Subcutaneous abdominal adipose tissue (tissue), 5 donors: ENCODE measurements around the gene SCN4A.

ENCODE experiments used
- H3K27ac ChIP-seq: one replicate; pipeline ENCODE4 v1.7.0; 2013; ENCODE audit warnings: low read depth, mild to moderate bottlenecking, inconsistent platforms, low read length, moderate library complexity
- H3K27me3 ChIP-seq, 5 donors: one replicate each; pipeline ENCODE4 v1.7.0; 2013; ENCODE audit warnings: low read length in 5 of 5, inconsistent platforms in 1 of 5; ENCODE audit not compliant: control insufficient read depth in 5 of 5, insufficient read depth in 4 of 5
- H3K36me3 ChIP-seq, 5 donors: one replicate each; pipeline ENCODE4 v1.7.0; 2013; ENCODE audit warnings: low read length in 5 of 5; ENCODE audit not compliant: control insufficient read depth in 5 of 5, insufficient read depth in 5 of 5
- H3K4me1 ChIP-seq, 5 donors: one replicate each; pipeline ENCODE4 v1.7.0; 2013; ENCODE audit warnings: low read length in 5 of 5, mild to moderate bottlenecking in 3 of 5, moderate library complexity in 1 of 5; ENCODE audit not compliant: control insufficient read depth in 5 of 5, insufficient read depth in 5 of 5
- H3K4me3 ChIP-seq, 5 donors: one replicate each; pipeline ENCODE4 v1.7.0; 2013; ENCODE audit warnings: low read length in 5 of 5, low read depth in 1 of 5
- H3K9ac ChIP-seq, 5 donors: one replicate each; pipeline ENCODE4 v1.7.0; 2013; ENCODE audit warnings: low read length in 5 of 5, mild to moderate bottlenecking in 4 of 5, moderate library complexity in 3 of 5
- H3K9me3 ChIP-seq, 5 donors: one replicate each; pipeline ENCODE4 v1.7.0; 2013; ENCODE audit warnings: low read length in 5 of 5; ENCODE audit not compliant: control insufficient read depth in 5 of 5
- donor health status: healthy.
- donor health status: healthy.
- donor health status: healthy.
- donor health status: healthy.
- donor health status: healthy.

Gene SCN4A

GRCh38 chr17:63960430-63960829, 12.3 kb downstream of the SCN4A start:
- H3K27me3 ChIP-seq, result no peaks in the 10 kb centered on the region
- H3K4me1 ChIP-seq, result peaks cover 8 to 69% (median 31%) of the 10 kb centered on the region in 5 donors
- peak overlapping the region; percentile 12 to 81 (median 76) for H3K4me3 ChIP-seq
- peak overlapping the region; percentile 72 for H3K27ac ChIP-seq
- peak overlapping the region in 3 of 5 donors; percentile 31 to 79 (median 52) for H3K9ac ChIP-seq
- no peaks in the 10 kb centered on the region for H3K9me3 ChIP-seq
- peaks cover 0 to 10% (median 5%) of the 10 kb centered on the region in 5 donors for H3K36me3 ChIP-seq

- H3K9me3 ChIP-seq, result no peaks in the 10 kb centered on the region
- H3K9ac ChIP-seq, result peak overlapping the region in 4 of 5 donors; percentile 6 to 84 (median 66)
- H3K4me3 ChIP-seq, result peak overlapping the region; percentile 12 to 81 (median 76)
- H3K36me3 ChIP-seq, result peaks cover 0 to 13% (median 7%) of the 10 kb centered on the region in 5 donors
- peaks cover 8 to 72% (median 31%) of the 10 kb centered on the region in 5 donors for H3K4me1 ChIP-seq
- no peaks in the 10 kb centered on the region for H3K27me3 ChIP-seq
- peak overlapping the region; percentile 72 for H3K27ac ChIP-seq
Measured at GRCh38 chr17:63960006-63960405, 12.7 kb downstream of the SCN4A start.

GRCh38 chr17:63956296-63956920, 16.3 kb downstream of the SCN4A start:
- Histone ChIP-seq H3K27ac (no peak overlapping the region), H3K36me3 (peaks cover 0 to 25% (median 12%) of the 10 kb centered on the region in 5 donors), H3K27me3 (peaks cover 0 to 4% (median under 1%) of the 10 kb centered on the region in 5 donors), H3K9ac (no peak overlapping the region), H3K9me3 (no peaks in the 10 kb centered on the region), H3K4me1 (peaks cover 4 to 59% (median 27%) of the 10 kb centered on the region in 5 donors), H3K4me3 (no peak overlapping the region)

- no peak overlapping the region for H3K9ac ChIP-seq
- peaks cover 0 to 55% (median 21%) of the 10 kb centered on the region in 5 donors for H3K4me1 ChIP-seq
- no peaks in the 10 kb centered on the region for H3K9me3 ChIP-seq
- H3K36me3 ChIP-seq, result peaks cover 0 to 32% (median 18%) of the 10 kb centered on the region in 5 donors
- H3K27ac ChIP-seq, result no peak overlapping the region
- H3K27me3 ChIP-seq, result peaks cover 0 to 6% (median 4%) of the 10 kb centered on the region in 5 donors
- no peak overlapping the region for H3K4me3 ChIP-seq
Measured at GRCh38 chr17:63955791-63956190, 16.9 kb downstream of the SCN4A start.

- peaks cover 0 to 36% (median 19%) of the 10 kb centered on the region in 5 donors for H3K36me3 ChIP-seq
- H3K4me3 ChIP-seq, result no peak overlapping the region
- no peaks in the 10 kb centered on the region for H3K9me3 ChIP-seq
- H3K27ac ChIP-seq, result no peak overlapping the region
- no peak overlapping the region for H3K9ac ChIP-seq
- peaks cover 0 to 6% (median 4%) of the 10 kb centered on the region in 5 donors for H3K27me3 ChIP-seq
- H3K4me1 ChIP-seq, result peaks cover 0 to 56% (median 17%) of the 10 kb centered on the region in 5 donors
Measured at GRCh38 chr17:63955232-63955631, 17.5 kb downstream of the SCN4A start.

GRCh38 chr17:63954402-63955063, 18.2 kb downstream of the SCN4A start:
- peaks cover 0 to 36% (median 19%) of the 10 kb centered on the region in 5 donors for H3K36me3 ChIP-seq
- no peak overlapping the region for H3K27ac ChIP-seq
- peaks cover 0 to 9% (median 4%) of the 10 kb centered on the region in 5 donors for H3K27me3 ChIP-seq
- H3K4me3 ChIP-seq, result no peak overlapping the region
- peaks cover 0 to 49% (median 12%) of the 10 kb centered on the region in 5 donors for H3K4me1 ChIP-seq
- H3K9me3 ChIP-seq, result no peaks in the 10 kb centered on the region
- peak overlapping the region in 1 of 5 donors; percentile 18 for H3K9ac ChIP-seq

GRCh38 chr17:63950940-63951907, 21.5 kb downstream of the SCN4A start:
- H3K9ac ChIP-seq, result no peak overlapping the region
- H3K9me3 ChIP-seq, result no peaks in the 10 kb centered on the region
- no peak overlapping the region for H3K27ac ChIP-seq
- no peak overlapping the region for H3K4me3 ChIP-seq
- H3K4me1 ChIP-seq, result peaks cover 0 to 39% (median 17%) of the 10 kb centered on the region in 5 donors
- H3K36me3 ChIP-seq, result peaks cover 0 to 50% (median 19%) of the 10 kb centered on the region in 5 donors
- H3K27me3 ChIP-seq, result peaks cover 0 to 16% (median 9%) of the 10 kb centered on the region in 5 donors

- Histone ChIP-seq H3K4me3 (no peak overlapping the region), H3K27me3 (peaks cover 0 to 16% (median 9%) of the 10 kb centered on the region in 5 donors), H3K36me3 (peaks cover 0 to 53% (median 28%) of the 10 kb centered on the region in 5 donors), H3K9ac (no peak overlapping the region), H3K27ac (no peak overlapping the region), H3K9me3 (no peaks in the 10 kb centered on the region), H3K4me1 (peaks cover 0 to 28% (median 12%) of the 10 kb centered on the region in 5 donors)
Measured at GRCh38 chr17:63949576-63950250, 23.0 kb downstream of the SCN4A start.

- H3K9me3 ChIP-seq, result no peaks in the 10 kb centered on the region
Measured at GRCh38 chr17:63948521-63948920, 24.2 kb downstream of the SCN4A start.

More at GRCh38 chr17:63948521-63948920, 24.2 kb downstream of the SCN4A start:
- H3K27ac ChIP-seq, result no peak overlapping the region
- no peak overlapping the region for H3K4me3 ChIP-seq
- no peak overlapping the region for H3K9ac ChIP-seq
- peaks cover 0 to 16% (median 6%) of the 10 kb centered on the region in 5 donors for H3K27me3 ChIP-seq
- peaks cover 0 to 16% (median 5%) of the 10 kb centered on the region in 5 donors for H3K4me1 ChIP-seq
- peaks cover 0 to 58% (median 36%) of the 10 kb centered on the region in 5 donors for H3K36me3 ChIP-seq
